Liver (tissue), 3 donors: ENCODE measurements around the gene OTOGL.

ENCODE experiments used
- ATF3 ChIP-seq: IDR thresholded peaks from 2 replicates; pipeline ENCODE4 v1.6.1; 2016; ENCODE audit warnings: antibody characterized with exemption
- CTCF ChIP-seq: fragments of 150-350 bp; IDR thresholded peaks from 2 replicates; pipeline ENCODE4 v1.5.1; 2017; ENCODE audit warnings: improper control_type of control experiment, low read depth, low read length; ENCODE audit not compliant: missing input control
- EGR1 ChIP-seq, 2 donors: IDR thresholded peaks; 2 replicates each; pipeline ENCODE4 v1.6.1; 2016 to 2018; ENCODE audit warnings: antibody characterized with exemption in 2 of 2, low read depth in 2 of 2
- FOXA2 ChIP-seq: IDR thresholded peaks from 2 replicates; pipeline ENCODE4 v1.6.1; 2016; ENCODE audit warnings: antibody characterized with exemption
- HNF4A ChIP-seq, 2 donors: conservative IDR thresholded peaks; 2 replicates each; pipeline ENCODE4 v1.6.1; 2016; ENCODE audit warnings: antibody characterized with exemption in 2 of 2, mild to moderate bottlenecking in 2 of 2
- MAX ChIP-seq: IDR thresholded peaks from 2 replicates; pipeline ENCODE4 v1.6.1; 2016; ENCODE audit warnings: antibody characterized with exemption
- NR2F2 ChIP-seq: IDR thresholded peaks from 2 replicates; pipeline ENCODE4 v1.6.1; 2016; ENCODE audit warnings: antibody characterized with exemption
- RAD21 ChIP-seq, 2 donors: IDR thresholded peaks; 2 replicates each; pipeline ENCODE4 v1.6.1; 2016; ENCODE audit warnings: antibody characterized with exemption in 2 of 2, mild to moderate bottlenecking in 2 of 2
- REST ChIP-seq: IDR thresholded peaks from 2 replicates; pipeline ENCODE4 v1.6.1; 2016; ENCODE audit warnings: antibody characterized with exemption, mild to moderate bottlenecking
- RXRA ChIP-seq, 2 donors: IDR thresholded peaks; 2 replicates each; pipeline ENCODE4 v1.6.1; 2017 to 2018; ENCODE audit warnings: antibody characterized with exemption in 2 of 2, mild to moderate bottlenecking in 1 of 2
- SP1 ChIP-seq: IDR thresholded peaks from 2 replicates; pipeline ENCODE4 v1.6.1; 2018; ENCODE audit warnings: antibody characterized with exemption, mild to moderate bottlenecking
- TAF1 ChIP-seq: conservative IDR thresholded peaks from 2 replicates; pipeline ENCODE4 v1.6.1; 2016; ENCODE audit warnings: antibody characterized with exemption, mild to moderate bottlenecking
- YY1 ChIP-seq: IDR thresholded peaks from 2 replicates; pipeline ENCODE4 v1.6.1; 2016; ENCODE audit warnings: antibody characterized with exemption, mild to moderate bottlenecking
- donor health status: healthy.
- donor health status: healthy.

GRCh38 chr12:80195737-80196136 is 96.4 kb downstream of the OTOGL start:
- TF ChIP-seq CTCF: no peak
- TF ChIP-seq TAF1: no peak
- TF ChIP-seq REST: no peak
- TF ChIP-seq ATF3: no peak
- TF ChIP-seq HNF4A (conservative IDR thresholded peaks at IDR 0.05): no peak
- no peak for TF ChIP-seq RXRA (IDR thresholded peaks at IDR 0.05)
- TF ChIP-seq RAD21 (IDR thresholded peaks at IDR 0.05): no peak
- no peak for TF ChIP-seq FOXA2
- TF ChIP-seq NR2F2: no peak
- TF ChIP-seq YY1: no peak
- TF ChIP-seq EGR1 (IDR thresholded peaks at IDR 0.05; ENCODE audit: low read depth in 2 of 2): no peak
- no peak for TF ChIP-seq SP1
- no peak for TF ChIP-seq MAX
